Neural progenitor cell (in vitro differentiated cells): ENCODE results near the gene ADAMTS3.

Source experiments
- CTCF ChIP-seq: fragments of 200-600 bp; sonication (generic); IDR thresholded peaks from 2 replicates; pipeline ENCODE4 v1.5.1; 2017; ENCODE audit warnings: antibody characterized with exemption, mild to moderate bottlenecking
- EZH2phosphoT487 ChIP-seq: fragments of 200-600 bp; sonication (generic); IDR thresholded peaks from 2 replicates; pipeline ENCODE4 v1.6.1; 2017; ENCODE audit warnings: antibody characterized with exemption

GRCh38 chr4:72571337-72571736, 2.3 kb upstream of the ADAMTS3 start:
- TF ChIP-seq CTCF (no peak), EZH2phosphoT487 (no peak)
